HG03175 (cell line): ENCODE data around the gene TBC1D17.

ENCODE experiments used
- ATAC-seq: cut with Tn5 transposase; IDR thresholded peaks from one replicate; pipeline ENCODE4 v1.9.1; 2021; ENCODE audit warnings: mild to moderate bottlenecking, moderate library complexity; ENCODE audit not compliant: unreplicated experiment

The TBC1D17 gene

GRCh38 chr19:49875177-49875576 lies 2.3 kb upstream of the TBC1D17 start:
- no peak for ATAC-seq

GRCh38 chr19:49875857-49876421 lies 1.6 kb upstream of the TBC1D17 start:
- no peak for ATAC-seq

- ATAC-seq = peak; percentile 47
Observed at GRCh38 chr19:49876422-49877019, 981 bp upstream of the TBC1D17 start.

GRCh38 chr19:49877879-49878743 lies 609 bp downstream of the TBC1D17 start:
- ATAC-seq = peak; percentile 47

DNA sequence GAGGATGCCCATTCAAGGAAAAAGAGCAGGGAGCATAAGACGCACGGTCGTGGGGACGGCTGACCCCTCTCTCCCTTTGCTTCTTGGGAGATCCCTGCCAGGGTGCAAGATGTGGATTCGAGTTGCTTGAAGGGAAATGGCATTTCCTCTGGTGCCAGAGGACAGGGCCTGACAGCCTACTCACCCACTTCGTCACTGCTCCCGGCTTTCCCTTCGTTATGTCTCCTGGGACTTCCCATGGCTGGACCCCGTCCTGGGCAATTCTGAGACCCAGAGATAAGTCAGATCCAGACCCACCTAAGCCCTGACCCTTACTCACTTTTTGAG lies 1.2 kb downstream of the TBC1D17 start:
- no peak for ATAC-seq

- ATAC-seq = no peak
Observed at GRCh38 chr19:49879243-49879963, 1.9 kb downstream of the TBC1D17 start.

DNA sequence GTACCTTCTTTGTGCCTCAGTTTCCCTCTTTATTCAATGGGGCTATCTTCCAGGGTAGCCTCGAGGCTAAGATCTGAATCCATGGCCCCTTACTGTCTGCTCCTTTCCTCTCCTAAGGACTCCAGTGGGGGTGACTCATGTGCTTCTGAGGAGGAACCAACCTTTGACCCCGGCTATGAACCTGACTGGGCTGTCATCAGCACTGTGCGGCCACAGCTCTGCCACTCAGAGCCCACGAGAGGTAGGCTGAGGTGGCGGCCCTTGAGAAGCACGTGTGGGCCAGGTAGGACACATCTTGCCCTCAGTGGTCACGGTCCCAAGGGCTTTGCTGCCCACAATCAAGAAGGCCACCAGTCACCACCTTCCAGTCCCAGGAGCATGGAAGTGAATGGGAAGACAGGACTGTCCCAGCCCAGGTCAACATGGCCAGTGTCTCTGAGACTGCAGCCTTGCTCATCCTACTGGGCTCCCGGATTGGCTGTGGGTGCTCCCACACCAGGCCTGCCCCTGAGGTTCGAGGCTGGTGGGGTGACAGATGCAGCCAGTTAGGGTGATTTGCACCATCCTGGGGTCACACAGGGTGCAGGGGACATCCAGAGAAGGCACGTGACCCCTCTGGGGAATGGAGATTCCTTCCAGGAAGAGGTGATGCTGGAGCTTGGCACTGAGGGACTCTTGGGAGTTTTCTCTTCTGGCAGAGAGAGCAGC lies 2.8 kb downstream of the TBC1D17 start:
- ATAC-seq = no peak

DNA sequence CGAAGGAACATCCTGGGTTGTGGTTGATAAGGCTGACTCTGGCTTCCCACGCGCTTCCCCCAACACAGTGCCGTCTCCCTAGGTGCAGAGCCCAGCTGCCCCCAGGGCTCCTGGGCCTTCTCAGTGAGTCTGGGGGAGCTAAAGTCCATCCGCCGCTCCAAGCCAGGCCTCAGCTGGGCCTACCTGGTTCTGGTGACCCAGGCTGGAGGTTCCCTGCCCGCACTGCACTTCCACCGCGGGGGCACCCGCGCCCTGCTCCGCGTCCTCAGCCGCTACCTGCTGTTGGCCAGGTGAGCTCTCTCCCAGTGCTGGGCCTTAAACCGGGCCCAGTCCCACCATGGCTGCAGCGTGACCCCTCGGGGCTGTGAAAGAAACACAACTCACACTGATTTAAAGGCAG lies 3.7 kb downstream of the TBC1D17 start:
- no peak for ATAC-seq

DNA sequence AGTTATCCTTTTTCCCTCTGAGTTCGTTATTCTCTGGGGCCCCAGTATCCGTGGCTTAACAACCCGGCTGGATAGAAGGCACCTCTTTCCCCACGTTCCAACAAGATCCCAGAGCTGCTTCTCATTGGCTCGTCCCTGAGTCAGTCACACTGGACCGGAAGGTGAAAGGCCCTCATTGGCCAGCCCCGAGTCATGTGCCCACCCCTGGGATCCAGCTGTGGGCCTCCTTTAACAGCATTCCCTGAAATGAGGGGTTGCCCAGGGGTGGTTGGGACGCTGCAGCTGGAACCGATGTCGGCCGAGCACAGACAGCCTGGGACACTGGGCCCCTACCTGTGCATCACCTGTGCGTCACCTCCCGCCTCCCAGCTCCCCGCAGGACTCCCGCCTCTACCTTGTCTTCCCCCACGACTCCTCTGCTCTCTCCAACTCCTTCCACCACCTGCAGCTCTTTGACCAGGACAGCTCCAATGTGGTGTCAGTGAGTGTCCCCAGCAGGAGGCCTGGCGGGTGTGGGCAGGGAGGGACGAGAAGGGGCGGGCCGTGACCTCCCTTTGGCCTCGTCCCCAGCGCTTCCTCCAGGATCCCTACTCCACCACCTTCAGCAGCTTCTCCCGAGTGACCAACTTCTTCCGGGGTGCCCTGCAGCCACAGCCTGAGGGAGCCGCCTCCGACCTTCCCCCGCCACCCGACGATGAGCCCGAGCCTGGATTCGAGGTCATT lies 4.3 kb downstream of the TBC1D17 start:
- no peak for ATAC-seq

DNA sequence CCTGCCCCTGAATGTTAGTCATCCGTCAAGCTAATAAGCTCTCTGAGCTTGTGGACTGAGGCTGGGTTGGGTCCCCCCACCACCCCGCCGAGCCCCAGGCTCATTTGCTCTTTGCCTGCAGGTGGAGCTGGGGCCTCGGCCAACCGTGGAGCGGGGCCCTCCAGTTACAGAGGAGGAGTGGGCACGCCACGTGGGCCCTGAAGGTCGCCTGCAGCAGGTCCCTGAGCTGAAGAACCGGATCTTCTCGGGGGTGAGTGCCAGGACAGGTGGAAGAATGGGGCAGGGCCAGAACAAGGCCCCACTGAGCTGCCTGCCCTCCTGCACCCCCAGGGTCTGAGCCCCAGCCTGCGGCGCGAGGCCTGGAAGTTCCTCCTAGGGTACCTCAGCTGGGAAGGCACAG lies 5.1 kb downstream of the TBC1D17 start:
- ATAC-seq = no peak

DNA sequence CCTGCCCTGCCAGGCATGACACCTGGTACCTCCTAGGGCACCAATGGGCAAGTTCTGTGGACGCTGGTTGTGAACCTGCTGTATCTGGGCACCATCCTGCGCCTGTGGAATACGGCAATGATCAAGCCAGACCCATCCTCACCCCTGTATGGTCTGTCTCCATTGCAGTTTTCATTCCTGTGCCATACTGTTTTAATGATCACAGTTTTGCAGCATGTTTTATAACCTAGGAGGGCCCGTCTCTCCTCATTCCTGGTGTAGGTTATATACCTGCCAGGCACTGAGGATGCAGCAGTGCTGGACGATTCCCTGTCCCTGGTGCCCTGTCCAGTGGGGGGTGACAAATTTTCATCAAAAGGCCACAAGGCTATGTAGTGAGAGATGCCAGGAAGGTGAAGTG lies 5.6 kb downstream of the TBC1D17 start:
- no peak for ATAC-seq

DNA sequence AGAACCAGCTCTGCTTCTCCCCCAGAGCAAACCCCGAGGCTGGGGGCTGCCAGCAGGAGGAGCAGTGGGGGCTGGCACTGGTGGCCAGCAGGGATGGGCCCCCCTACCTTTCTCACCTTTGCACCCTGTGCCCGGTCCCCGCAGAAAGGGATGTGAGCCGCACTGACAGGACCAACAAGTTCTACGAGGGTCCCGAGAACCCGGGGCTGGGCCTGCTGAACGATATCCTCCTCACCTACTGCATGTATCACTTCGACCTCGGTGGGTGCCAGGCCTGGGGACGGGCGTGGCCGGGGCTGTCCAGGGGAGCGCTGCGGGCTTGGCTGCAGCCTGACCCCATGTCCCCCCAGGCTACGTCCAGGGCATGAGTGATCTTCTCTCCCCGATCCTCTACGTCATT lies 6.6 kb downstream of the TBC1D17 start:
- no peak for ATAC-seq

- no peak for ATAC-seq
Observed at GRCh38 chr19:49884760-49885159, 7.3 kb downstream of the TBC1D17 start.

DNA sequence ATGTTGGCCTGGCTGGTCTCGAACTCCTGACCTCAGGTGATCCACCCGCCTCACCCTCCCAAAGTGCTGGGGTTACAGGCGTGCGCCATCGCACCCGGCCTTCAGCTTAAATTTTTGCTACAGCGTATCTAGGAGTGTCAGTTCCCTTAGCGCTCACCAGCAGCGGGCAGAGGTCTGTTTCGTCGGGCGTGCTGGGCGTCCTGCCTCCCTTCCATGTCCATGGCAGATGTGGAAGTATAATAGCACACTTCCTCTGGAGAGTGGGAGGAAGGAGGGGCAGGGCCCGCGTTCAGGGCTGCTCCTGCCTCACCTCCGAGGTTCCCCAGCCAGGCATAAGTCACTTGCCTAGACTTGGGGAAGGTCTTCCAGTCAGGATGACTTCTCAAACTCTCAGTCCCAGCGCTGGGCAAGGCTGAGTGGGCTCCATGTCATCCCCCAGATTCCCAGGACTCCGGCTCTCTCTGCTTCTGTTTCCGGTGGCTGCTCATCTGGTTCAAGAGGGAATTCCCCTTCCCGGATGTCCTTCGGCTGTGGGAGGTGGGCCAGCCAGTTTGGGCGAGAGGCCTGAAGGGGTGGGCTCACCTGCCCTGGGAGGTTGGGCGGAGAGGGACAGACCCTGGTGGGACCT lies 9.6 kb downstream of the TBC1D17 start:
- no peak for ATAC-seq

GRCh38 chr19:49887665-49888509 lies 10.4 kb downstream of the TBC1D17 start:
- no peak for ATAC-seq

GRCh38 chr19:49888510-49888824 lies 11.0 kb downstream of the TBC1D17 start:
- ATAC-seq = no peak

DNA sequence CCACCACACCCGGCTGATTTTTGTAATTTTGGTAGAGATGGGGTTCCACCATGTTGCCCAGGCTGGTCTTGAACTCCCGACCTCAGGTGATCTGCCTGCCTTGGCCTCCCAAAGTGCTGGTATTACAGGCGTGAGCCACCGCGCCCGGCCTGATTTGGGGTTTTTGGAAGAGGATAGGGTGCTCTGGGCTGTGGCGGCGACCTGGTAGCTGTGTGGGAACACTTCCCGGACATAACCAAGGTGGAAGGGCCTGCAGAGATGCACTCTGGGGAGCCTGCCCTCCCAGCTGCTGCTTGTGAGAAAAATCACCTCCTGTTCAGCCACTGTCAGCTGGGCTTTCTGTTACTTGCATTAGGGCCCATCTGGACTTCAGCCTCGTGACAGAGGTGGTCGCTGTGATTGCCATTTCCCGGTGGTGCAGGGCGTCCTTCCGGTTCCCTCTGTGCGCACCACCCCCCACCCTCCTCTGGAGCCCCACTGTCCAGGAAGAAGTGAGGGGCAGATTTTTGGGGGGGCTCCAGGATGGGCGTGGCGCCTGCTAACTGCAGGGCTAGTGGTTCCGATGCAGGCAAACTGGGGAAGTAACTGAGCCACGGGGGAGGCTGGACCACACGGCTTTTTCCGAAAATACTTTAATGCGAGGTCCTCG lies 11.7 kb downstream of the TBC1D17 start:
- ATAC-seq = no peak

DNA sequence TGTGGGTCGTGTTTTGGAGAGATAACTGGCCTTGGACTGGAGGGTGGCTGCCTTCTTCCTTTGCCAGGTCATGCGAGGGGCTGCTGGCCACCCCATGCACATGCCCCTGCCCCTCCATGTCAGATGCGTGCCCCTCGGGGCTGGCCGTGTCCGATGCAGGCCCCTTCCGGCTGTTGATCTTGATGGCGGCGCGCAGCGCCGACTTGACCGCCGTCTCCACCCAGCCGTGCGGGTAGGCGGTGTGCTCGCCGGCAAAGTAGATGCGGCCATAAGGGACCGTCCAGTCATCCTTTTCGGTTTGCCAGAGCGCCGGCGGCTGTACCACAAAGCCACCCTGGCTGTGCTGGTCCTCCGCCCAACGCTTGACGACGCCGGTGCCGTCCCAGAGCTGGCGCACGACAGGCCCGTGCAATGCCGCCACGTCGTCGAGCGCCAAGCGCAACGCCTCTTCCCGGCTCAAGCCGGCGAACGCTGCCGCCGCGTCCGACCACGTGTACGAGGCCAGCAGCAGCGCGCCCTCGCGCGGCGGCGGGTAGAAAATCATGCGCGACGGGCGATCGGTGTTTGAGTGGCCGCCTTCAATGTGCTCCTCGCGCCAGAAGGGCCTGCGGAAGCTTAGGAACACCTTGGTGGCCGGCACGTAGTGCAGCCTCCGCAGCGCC lies 12.3 kb downstream of the TBC1D17 start:
- ATAC-seq = no peak
